Hepatic stellate cell (primary cell): ENCODE data around the gene PM20D2.

Source experiments
- DNase-seq: peaks from one replicate; pipeline ENCODE4 v3.0.0; 2011; ENCODE audit warnings: low spot score

PM20D2 gene

GRCh38 chr6:89204096-89204495, 58.2 kb downstream of the PM20D2 start:
- no peak for DNase-seq

DNA sequence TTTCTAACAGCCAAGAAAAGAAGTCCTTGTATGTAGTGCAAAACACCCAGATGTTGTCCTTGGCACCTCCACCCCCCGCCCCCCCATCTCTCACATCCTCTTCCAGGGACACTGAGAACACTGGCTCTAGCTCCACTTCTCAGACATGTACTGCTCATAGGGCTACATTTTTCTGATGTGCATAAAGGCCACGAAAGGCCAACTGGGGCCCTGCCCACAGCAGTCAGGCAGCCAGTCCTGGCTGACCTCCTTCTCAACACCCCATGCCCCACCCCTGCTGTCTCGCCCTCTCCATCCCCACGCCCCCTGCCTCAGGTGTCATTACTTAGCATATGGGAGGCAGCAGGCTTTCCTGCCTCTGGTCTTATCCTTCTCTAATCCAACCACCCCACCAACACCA, 60.0 kb downstream of the PM20D2 start:
- no peak for DNase-seq

- no peak for DNase-seq
These were observed 62.7 kb downstream of the PM20D2 start for GRCh38 chr6:89208551-89208950.

DNA sequence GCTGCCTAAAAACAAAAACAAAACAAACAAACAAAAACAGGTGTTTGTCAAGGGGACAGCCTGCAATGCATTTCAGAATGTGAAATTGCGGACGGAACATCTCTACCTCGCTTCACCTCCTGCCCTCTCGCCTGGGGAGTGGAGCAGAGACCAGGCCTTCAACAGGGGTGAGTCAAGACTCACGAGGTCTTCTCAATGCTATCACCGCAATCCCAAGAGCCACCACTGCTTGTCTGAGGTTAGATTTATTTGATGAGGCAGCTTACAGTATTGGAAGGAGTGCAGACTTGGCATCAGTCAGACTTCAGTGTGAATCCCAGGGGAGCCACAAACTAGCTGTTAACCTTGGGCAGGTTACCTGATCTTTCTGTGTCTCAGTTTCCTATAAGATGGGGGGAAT, 63.6 kb downstream of the PM20D2 start:
- DNase-seq, result no peak

DNA sequence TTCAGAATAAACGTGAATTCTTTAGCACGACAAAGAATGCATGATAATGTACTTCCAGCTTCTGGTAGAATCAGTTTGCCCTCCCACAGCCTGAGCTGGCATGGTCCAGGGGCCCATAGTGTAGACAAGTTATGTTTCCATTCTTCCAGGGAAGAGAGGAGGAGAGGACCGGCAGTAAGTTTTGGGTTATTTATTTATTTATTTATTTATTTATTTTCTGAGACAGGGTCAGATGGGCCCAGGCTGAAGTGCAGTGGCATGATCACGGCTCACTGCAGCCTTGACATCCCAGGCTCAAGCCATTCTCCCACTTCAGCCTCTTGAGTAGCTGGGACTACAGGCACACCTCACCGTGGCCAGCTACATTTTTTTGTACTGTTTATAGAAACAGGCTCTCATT, 66.6 kb downstream of the PM20D2 start:
- DNase-seq, result no peak

DNA sequence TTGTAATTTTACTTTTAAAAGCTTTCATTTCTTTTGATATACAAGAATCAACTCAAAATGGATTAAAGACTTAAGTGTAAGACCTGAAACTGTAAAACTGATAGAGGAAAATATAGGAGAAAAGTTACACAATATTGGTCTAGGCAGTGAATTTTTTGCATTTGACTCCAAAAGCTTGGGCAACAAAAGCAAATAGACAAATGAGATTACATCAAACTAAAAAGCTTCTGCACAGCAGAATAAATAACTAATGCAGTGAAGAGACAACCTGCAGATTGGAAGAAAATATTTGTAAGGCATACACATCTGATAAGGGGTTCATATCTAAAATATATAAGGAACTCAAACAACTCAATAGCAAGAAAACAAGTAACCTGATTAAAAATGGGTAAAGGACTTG, 68.3 kb downstream of the PM20D2 start:
- no peak for DNase-seq
